K562 (cell line): Measurements from ENCODE around the gene USP11. TPM values are rescaled to one million over a fixed set of nuclear protein-coding genes. Genes with fewer than 3 reads are reported as not detected.

ENCODE experiments used
- BRF1 ChIP-seq: IDR thresholded peaks from 3 replicates; pipeline ENCODE4 v1.6.1; 2011; ENCODE audit warnings: borderline replicate concordance, mild to moderate bottlenecking; ENCODE audit not compliant: insufficient read length; ENCODE audit errors: extremely low read depth
- HMG20B ChIP-seq: fragments of 250-450 bp; sonication (Bioruptor Pico); IDR thresholded peaks from 2 replicates; pipeline ENCODE4 v1.5.0; 2021; ENCODE audit warnings: mild to moderate bottlenecking
- NR3C1 ChIP-seq: sonication (generic); formaldehyde crosslinking; IDR thresholded peaks from 2 replicates; pipeline ENCODE4 v1.8.1; 2022; ENCODE audit warnings: missing genetic modification reagents
- POLR2AphosphoS5 ChIP-seq: IDR thresholded peaks from 2 replicates; pipeline ENCODE4 v1.6.1; 2011; ENCODE audit warnings: mild to moderate bottlenecking, low read depth, low read length, moderate library complexity; ENCODE audit not compliant: control insufficient read depth, insufficient read depth
- RUNX1 ChIP-seq: sonication (generic); IDR thresholded peaks from 2 replicates; pipeline ENCODE4 v1.6.1; 2016; ENCODE audit warnings: antibody characterized with exemption, low read depth
- TAF7 ChIP-seq: fragments of 450-650 bp; IDR thresholded peaks from 2 replicates; pipeline ENCODE4 v1.6.1; 2016; ENCODE audit warnings: missing genetic modification characterization, missing compliant biosample characterization
- ZNF184 ChIP-seq: sonication (generic); formaldehyde crosslinking; IDR thresholded peaks from 2 replicates; pipeline ENCODE4 v1.5.0; 2020; ENCODE audit warnings: missing genetic modification reagents
- polyA plus RNA-seq, 8 experiments: library from polyadenylated mRNA; depleted of rRNA in 4 of 8; stranded (reverse) in 5 of 8; unstranded in 3 of 8; fragments of >200 nt; fragmentation: Nextera tagmentation in 2 of 8; fragmentation: Illumina TruSeq in 1 of 8; extraction: Ambion mirVana in 2 of 8; extraction: Trizol in 1 of 8; gene quantifications; 2 replicates each; pipeline versions ENCODE4 v1.2.1 to v1.2.3, GENCODE V29; 2011 to 2014; ENCODE audit warnings: inconsistent platforms in 1 of 8, missing spikeins in 1 of 8
- total RNA-seq, 7 experiments: library from RNA; depleted of rRNA in 6 of 7; stranded (reverse); fragments of >200 nt in 6 of 7; fragmentation: Illumina TruSeq in 2 of 7; extraction: Trizol in 2 of 7; gene quantifications; 2 replicates each; pipeline versions ENCODE4 v1.2.1 to v1.2.3, GENCODE V29; 2011 to 2021; ENCODE audit warnings: low replicate concordance in 1 of 7
- TF ChIP-seq, protein P1 (sequence below), 2 experiments: fragments of 450-650 bp; IDR thresholded peaks; 2 replicates each; pipeline ENCODE4 v1.6.1; 2016; ENCODE audit warnings: mild to moderate bottlenecking in 2 of 2, borderline replicate concordance in 1 of 2, low read depth in 1 of 2, moderate library complexity in 1 of 2

USP11 gene
- total and polyA plus RNA-seq, 9 of the 15 experiments (the other 6 are each of a cell fraction or from before 2014, with no cell fraction given), result 2.5 to 29.0 (median 11.7) TPM

DNA sequence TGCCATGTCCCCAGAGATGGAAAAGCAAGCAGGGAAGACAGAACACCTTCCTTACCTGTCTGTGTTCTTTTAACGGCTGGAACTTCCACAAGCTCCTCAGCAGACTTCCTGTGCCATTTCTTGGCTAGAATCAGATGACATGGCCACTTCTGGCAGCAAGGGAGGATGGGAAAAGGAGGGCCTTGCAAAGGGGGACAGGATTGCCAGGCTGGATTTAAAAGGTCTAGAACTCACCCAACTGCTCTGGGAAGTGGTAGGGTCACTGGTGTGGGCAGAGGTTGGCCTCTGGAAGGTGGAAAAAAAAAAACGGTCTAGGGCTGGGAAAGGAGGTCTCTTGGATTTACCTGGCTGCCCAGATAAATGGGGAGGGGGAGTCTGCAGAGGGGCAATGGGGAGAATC is 1.6 kb upstream of the USP11 start (continued):
- TF ChIP-seq, protein P1, sequence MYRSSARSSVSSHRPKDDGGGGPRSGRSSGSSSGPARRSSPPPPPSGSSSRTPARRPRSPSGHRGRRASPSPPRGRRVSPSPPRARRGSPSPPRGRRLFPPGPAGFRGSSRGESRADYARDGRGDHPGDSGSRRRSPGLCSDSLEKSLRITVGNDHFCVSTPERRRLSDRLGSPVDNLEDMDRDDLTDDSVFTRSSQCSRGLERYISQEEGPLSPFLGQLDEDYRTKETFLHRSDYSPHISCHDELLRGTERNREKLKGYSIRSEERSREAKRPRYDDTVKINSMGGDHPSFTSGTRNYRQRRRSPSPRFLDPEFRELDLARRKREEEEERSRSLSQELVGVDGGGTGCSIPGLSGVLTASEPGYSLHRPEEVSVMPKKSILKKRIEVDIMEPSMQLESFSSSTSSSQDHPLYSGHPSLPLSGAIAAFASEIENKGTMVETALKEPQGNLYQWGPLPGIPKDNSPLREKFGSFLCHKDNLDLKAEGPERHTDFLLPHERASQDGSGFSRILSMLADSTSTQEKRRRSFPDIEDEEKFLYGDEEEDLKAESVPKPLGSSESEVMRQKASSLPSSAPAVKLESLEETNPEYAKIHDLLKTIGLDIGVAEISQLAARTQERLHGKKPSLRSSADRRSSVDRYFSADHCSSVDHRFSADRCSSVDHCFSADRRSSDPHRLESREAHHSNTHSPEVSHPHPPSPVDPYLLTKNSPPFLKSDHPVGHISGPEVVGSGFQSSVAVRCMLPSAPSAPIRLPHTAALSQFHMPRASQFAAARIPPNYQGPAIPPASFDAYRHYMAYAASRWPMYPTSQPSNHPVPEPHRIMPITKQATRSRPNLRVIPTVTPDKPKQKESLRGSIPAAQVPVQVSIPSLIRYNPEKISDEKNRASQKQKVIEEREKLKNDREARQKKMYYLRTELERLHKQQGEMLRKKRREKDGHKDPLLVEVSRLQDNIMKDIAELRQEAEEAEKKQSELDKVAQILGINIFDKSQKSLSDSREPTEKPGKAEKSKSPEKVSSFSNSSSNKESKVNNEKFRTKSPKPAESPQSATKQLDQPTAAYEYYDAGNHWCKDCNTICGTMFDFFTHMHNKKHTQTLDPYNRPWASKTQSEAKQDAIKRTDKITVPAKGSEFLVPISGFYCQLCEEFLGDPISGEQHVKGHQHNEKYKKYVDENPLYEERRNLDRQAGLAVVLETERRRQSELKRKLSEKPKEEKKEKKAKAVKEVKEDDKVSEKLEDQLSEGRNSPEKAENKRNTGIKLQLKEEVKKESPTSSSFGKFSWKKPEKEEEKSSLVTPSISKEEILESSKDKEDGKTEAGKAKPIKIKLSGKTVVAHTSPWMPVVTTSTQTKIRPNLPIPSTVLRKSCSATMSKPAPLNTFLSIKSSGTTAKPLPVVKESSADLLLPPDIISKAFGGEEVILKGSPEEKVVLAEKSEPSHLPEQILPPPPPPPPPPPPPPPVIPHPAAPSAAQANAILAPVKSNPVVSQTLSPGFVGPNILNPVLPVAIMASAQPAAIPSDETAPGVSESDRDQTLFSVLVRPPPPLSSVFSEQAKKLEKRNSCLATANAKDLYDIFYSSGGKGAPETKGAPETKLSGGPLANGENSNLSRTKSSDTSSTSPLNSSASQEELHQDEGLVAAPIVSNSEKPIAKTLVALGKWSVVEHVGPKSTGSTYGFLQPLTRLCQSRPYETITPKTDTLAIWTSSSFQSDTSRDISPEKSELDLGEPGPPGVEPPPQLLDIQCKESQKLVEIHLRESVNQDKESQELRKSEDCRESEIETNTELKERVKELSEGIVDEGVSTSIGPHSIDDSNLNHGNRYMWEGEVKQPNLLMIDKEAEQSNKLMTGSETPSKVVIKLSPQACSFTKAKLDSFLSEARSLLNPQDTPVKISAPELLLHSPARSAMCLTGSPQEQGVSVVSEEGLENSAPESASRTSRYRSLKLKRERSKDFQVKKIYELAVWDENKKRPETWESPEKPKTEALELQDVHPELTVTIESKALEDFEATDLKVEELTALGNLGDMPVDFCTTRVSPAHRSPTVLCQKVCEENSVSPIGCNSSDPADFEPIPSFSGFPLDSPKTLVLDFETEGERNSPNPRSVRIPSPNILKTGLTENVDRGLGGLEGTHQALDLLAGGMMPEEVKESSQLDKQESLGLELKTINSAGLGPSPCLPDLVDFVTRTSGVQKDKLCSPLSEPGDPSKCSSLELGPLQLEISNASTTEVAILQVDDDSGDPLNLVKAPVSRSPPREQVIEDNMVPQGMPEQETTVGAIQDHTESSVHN (IDR thresholded peaks at IDR 0.05; ENCODE audit: borderline replicate concordance in 1 of 2, low read depth in 1 of 2), result no peak
- no peak for TF ChIP-seq BRF1
- no peak for TF ChIP-seq RUNX1
- no peak for TF ChIP-seq POLR2AphosphoS5
- TF ChIP-seq ZNF184, result no peak
- no peak for TF ChIP-seq TAF7
- TF ChIP-seq HMG20B (CRISPR knock-in tag), result no peak
- TF ChIP-seq NR3C1 (CRISPR knock-in tag), result no peak
